HG02852 (cell line): ENCODE measurements around the gene GPRIN1.

Source experiments
- ATAC-seq: cut with Tn5 transposase; IDR thresholded peaks from one replicate; pipeline ENCODE4 v1.9.1; 2021; ENCODE audit warnings: mild to moderate bottlenecking, moderate library complexity; ENCODE audit not compliant: unreplicated experiment

The GPRIN1 gene

GRCh38 chr5:176609724-176610434 lies at the start of gene GPRIN1:
GPRIN1 (minus strand) TSS chr5:176610156; CDS start chr5:176599834, 10,322 bp downstream.
- ATAC-seq = peak; percentile 70

- no peak for ATAC-seq
These were observed 49.5 kb upstream of the GPRIN1 start for GRCh38 chr5:176659512-176659839.

- ATAC-seq = peak; percentile 42
These were observed 49.0 kb upstream of the GPRIN1 start for GRCh38 chr5:176658817-176659511.

GRCh38 chr5:176658007-176658599 lies 48.1 kb upstream of the GPRIN1 start:
- peak; percentile 48 for ATAC-seq

GRCh38 chr5:176656467-176656990 lies 46.6 kb upstream of the GPRIN1 start:
- ATAC-seq = no peak

- no peak for ATAC-seq
These were observed 44.9 kb upstream of the GPRIN1 start for GRCh38 chr5:176654856-176655255.

- ATAC-seq = no peak
These were observed 43.7 kb upstream of the GPRIN1 start for GRCh38 chr5:176653401-176654385.

GRCh38 chr5:176652136-176652535 lies 42.2 kb upstream of the GPRIN1 start:
- ATAC-seq = no peak

GRCh38 chr5:176651472-176651980 lies 41.6 kb upstream of the GPRIN1 start:
- no peak for ATAC-seq

GRCh38 chr5:176650354-176650884 lies 40.5 kb upstream of the GPRIN1 start:
- no peak for ATAC-seq

- ATAC-seq = no peak
These were observed 38.7 kb upstream of the GPRIN1 start for GRCh38 chr5:176648474-176649194.

GRCh38 chr5:176647843-176648473 lies 38.0 kb upstream of the GPRIN1 start:
- ATAC-seq = no peak

- ATAC-seq = peak; percentile 92
These were observed 37.3 kb upstream of the GPRIN1 start, which contains the start of gene TSPAN17 for GRCh38 chr5:176647030-176647842. TSPAN17 (plus strand) TSS chr5:176647484; CDS start chr5:176647616, 132 bp downstream.

GRCh38 chr5:176646707-176647029 lies 36.7 kb upstream of the GPRIN1 start:
- ATAC-seq = peak; percentile 14

- no peak for ATAC-seq
These were observed 36.2 kb upstream of the GPRIN1 start for GRCh38 chr5:176646049-176646706.

GRCh38 chr5:176644878-176645670 lies 35.1 kb upstream of the GPRIN1 start:
- ATAC-seq = no peak

GRCh38 chr5:176644294-176644693 lies 34.3 kb upstream of the GPRIN1 start:
- ATAC-seq = no peak
